ENCODE data around the gene PKNOX2. TPM values are rescaled to one million over a fixed set of nuclear protein-coding genes. Genes with fewer than 3 reads are reported as not detected.

Gene PKNOX2
- total RNA-seq, 1 experiment from 2014 or later = 3.7 TPM

GRCh38 chr11:125299061-125299615 lies 134.6 kb downstream of the PKNOX2 start (continued):
- no peak for TF ChIP-seq CTCF (IDR thresholded peaks at IDR 0.05)
- no peak for TF ChIP-seq USF1 (CRISPR knock-in tag; IDR thresholded peaks at IDR 0.05)

GRCh38 chr11:125299821-125300220 lies 135.3 kb downstream of the PKNOX2 start:
- no peaks in the 10 kb centered on the region; the same call in 1 of the 2 replicates for H3K4me1 Mint-ChIP-seq
- H3K4me3 Mint-ChIP-seq = no peak overlapping the region
- ATAC-seq (no peak), DNase-seq (ENCODE audit: low spot score) (no peak)
- TF ChIP-seq USF2 (CRISPR knock-in tag; IDR thresholded peaks at IDR 0.05) (no peak), E2F4 (CRISPR knock-in tag; IDR thresholded peaks at IDR 0.05; ENCODE audit: borderline replicate concordance, low read depth) (no peak), ZNF219 (CRISPR knock-in tag; IDR thresholded peaks at IDR 0.05; ENCODE audit: borderline replicate concordance) (no peak), ZNF121 (CRISPR knock-in tag; IDR thresholded peaks at IDR 0.05) (no peak), NR2C2 (CRISPR knock-in tag; IDR thresholded peaks at IDR 0.05) (no peak), SP1 (CRISPR knock-in tag; conservative IDR thresholded peaks at IDR 0.05) (no peak), NR1H2 (CRISPR knock-in tag; IDR thresholded peaks at IDR 0.05) (no peak), GRHL2 (CRISPR knock-in tag; IDR thresholded peaks at IDR 0.05; ENCODE audit: insufficient replicate concordance, severe bottlenecking) (no peak), ESRRA (CRISPR knock-in tag; IDR thresholded peaks at IDR 0.05; ENCODE audit: borderline replicate concordance) (no peak), CTCF (IDR thresholded peaks at IDR 0.05) (no peak), USF1 (CRISPR knock-in tag; IDR thresholded peaks at IDR 0.05) (no peak), TEAD1 (CRISPR knock-in tag; IDR thresholded peaks at IDR 0.05) (no peak), NR3C1 (CRISPR knock-in tag; conservative IDR thresholded peaks at IDR 0.05; ENCODE audit: low read depth) (no peak)
- H3K9me3 Mint-ChIP-seq = no peaks in the 10 kb centered on the region
- ChIA-PET POLR2A (interaction anchor here (0.8 kb wide), 1 partner anchor 46 kb away, joined by 3 read pairs; no protein-coding TSS in a partner anchor), CTCF (no interaction called here)
- no peaks in the 10 kb centered on the region for H3K27me3 Mint-ChIP-seq (ENCODE audit: low read depth)
- no peaks in the 10 kb centered on the region for H3K36me3 Mint-ChIP-seq
- no peak overlapping the region for H3K27ac Mint-ChIP-seq

GRCh38 chr11:125300791-125301218 lies 136.3 kb downstream of the PKNOX2 start:
- no peak overlapping the region for H3K27ac Mint-ChIP-seq
- H3K9me3 Mint-ChIP-seq = no peaks in the 10 kb centered on the region
- no peak for ATAC-seq
- ChIA-PET POLR2A (no interaction called here), CTCF (no interaction called here)
- H3K4me3 Mint-ChIP-seq = no peak overlapping the region
- no peak for DNase-seq (ENCODE audit: low spot score)
- no peaks in the 10 kb centered on the region for H3K27me3 Mint-ChIP-seq (ENCODE audit: low read depth)
- H3K36me3 Mint-ChIP-seq = no peaks in the 10 kb centered on the region
- peaks cover 6% of the 10 kb centered on the region for H3K4me1 Mint-ChIP-seq
- no peak for TF ChIP-seq MYBL2 (CRISPR knock-in tag; IDR thresholded peaks at IDR 0.05)
- no peak for TF ChIP-seq ZBTB43 (CRISPR knock-in tag; IDR thresholded peaks at IDR 0.05)
- TF ChIP-seq NR2C2 (CRISPR knock-in tag; IDR thresholded peaks at IDR 0.05) = no peak
- TF ChIP-seq ZNF512 (CRISPR knock-in tag; IDR thresholded peaks at IDR 0.05; ENCODE audit: borderline replicate concordance) = no peak
- TF ChIP-seq ATF6 (CRISPR knock-in tag; IDR thresholded peaks at IDR 0.05) = no peak
- no peak for TF ChIP-seq JUN (CRISPR knock-in tag; IDR thresholded peaks at IDR 0.05)

All from WTC11 (cell line).